Activated CD4-positive, CD25-positive, alpha-beta regulatory T cell (primary cell): Measurements from ENCODE around the gene GPR151.
A peak's percentile ranks its signal among the peaks of the same experiment; 100 is the strongest.
"Not testable (repeated sequence)": the region's sequence is repeated elsewhere in the genome, so short reads cannot be mapped to it uniquely, and the experiment has no call there.

Source experiments
- DNase-seq, 4 experiments: peaks; one replicate each; lab custom pipeline; 2025; lab: John Stamatoyannopoulos, UW

GPR151 gene

DNA sequence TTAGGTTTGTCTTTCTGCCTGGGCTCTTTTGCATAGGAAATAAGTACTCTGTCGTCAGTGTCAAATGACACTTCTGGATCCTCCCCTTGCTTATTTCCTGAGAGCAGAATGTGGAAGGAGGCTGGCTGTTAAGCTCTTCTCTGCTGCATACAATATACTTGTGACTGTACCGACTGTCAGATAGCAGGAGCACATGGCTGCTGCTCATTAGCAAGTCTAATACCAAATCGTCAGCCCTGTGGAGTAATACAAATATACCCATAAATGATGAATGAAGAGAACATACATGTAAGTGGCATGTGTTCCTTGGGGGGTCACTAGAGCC lies at the start of gene GPR151:
TSS of gene GPR151 (minus strand) at position 40 of the 325 bp plus-strand sequence. CDS start 77 bp downstream, outside the sequence.
- no peak for DNase-seq

DNA sequence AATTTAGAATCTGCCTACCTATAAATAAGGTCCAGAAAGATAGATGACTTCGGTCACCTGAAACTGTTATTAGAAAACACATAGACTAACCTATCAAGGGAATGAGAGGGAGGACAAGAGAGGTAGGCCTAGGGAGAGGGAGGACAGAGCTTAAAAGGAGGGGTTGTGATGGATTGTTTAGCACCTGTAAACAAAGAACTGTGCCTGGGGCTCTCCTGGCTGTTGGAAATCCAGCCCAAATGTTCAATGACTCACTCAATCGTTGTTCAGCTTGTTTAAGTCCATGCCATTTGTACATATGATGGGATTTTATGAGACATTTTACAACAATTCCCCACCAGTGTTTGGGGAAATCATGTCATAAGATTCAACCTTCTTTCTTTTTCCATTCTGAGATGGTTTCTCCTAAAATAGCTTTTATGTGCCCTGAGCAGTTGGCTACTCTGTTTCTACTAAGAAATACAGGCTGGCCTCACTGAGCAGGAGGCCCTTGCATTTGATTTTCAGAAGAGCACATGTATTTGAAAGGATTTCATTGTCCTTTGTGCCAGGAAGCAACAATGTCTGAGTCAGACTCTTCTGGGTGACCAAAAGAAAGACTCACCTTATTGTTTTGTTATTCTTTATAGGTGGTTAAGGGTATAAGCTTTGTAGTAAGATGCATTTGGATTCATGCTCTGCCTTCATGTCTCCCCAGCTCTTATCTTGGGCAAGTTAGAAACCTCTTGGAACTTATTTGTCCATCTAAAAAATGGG lies 48.2 kb upstream of the GPR151 start:
- no peak for DNase-seq

DNA sequence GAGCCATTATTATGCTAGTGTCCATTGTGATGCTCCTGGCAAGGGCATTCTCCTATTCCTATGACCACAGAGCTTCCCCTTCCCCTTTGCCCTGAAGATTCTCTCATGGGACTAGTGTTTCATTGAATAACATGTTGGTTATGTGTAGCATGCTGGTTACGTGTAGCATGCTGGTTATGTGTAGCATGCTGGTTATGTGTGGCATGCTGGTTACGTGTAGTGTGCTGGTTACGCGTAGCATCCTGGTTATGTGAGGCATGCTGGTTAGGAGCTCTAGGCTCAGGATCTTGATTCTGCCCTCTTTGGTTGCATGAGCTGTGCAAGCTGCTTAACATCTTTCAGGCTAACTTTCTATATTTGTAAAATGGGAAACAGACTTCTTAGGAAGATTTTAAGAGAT lies 46.5 kb upstream of the GPR151 start:
- no peak for DNase-seq

DNA sequence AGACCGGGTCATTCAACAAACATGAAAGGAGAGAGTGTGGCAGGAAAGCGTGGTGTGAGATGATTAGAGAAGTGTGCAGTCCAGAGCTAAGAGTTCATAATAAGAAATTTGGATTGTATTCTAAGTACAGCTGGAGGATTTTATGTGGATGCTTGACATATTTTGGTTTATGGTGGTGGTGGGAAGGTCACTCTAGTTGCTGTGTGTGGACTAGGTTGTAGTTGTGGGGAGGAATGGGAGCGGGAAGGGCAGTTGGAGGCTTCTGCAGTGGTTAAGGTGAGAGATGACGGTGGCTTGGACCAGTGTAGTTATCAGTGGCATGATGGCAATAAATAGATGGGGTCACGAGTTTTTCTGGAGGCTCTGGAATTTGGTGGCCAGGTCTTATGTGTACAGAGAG lies 45.7 kb upstream of the GPR151 start:
- no peak for DNase-seq

DNA sequence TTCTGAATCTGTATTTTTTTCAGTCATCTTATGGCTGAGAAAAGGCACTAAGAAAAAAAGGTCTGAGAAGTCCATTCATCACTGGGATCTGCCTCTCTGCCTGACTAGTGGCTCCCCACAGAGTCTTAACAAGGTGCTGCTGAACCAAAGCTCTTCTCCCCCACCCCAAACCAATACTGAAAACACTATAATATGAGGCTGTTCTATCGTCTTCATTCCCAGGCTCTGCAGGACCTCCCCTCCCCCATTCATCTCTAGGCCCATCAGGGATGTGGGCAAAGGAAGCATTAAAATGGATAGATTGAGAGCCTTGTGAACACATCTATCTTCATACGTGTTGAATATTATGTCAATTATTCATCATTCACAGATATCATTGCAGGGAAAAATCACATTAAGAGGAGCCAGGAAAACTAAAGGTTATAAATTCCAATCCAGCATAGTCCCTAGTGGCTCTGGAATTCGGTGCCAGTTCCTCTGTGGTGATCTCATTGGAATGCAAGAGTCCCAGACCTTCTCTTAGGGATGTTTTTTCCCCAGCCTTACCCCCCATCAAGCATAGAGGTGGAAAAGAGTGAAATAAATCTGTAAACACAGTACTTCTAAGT lies 44.3 kb upstream of the GPR151 start:
- DNase-seq = no peak

- not testable (repeated sequence) for DNase-seq
Measured at GRCh38 chr5:146556884-146557283, 40.9 kb upstream of the GPR151 start.

DNA sequence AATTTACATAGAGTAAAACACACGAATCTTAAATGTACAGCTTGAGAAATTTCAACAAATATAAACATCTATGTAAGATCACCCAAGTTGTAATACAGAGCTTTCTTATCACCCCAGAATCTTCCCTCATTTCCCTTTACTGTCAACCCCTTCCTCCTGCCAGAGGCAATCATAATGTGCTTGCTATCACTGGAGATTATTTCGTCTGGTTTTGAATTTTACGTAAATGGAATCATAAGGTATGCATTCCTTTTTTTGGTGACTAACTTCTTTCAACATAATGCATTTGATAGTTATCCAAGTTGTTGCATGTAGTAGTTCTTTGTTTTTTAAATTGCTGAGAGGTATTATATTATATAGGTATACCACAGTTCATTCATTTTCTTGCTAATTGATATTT lies 37.5 kb upstream of the GPR151 start:
- no peak for DNase-seq

- no peak for DNase-seq
Measured at GRCh38 chr5:146549615-146550014, 33.6 kb upstream of the GPR151 start.

- DNase-seq = no peak
Measured at GRCh38 chr5:146548781-146549449, 32.9 kb upstream of the GPR151 start.

- DNase-seq = no peak
Measured at GRCh38 chr5:146544232-146544631, 28.2 kb upstream of the GPR151 start.

DNA sequence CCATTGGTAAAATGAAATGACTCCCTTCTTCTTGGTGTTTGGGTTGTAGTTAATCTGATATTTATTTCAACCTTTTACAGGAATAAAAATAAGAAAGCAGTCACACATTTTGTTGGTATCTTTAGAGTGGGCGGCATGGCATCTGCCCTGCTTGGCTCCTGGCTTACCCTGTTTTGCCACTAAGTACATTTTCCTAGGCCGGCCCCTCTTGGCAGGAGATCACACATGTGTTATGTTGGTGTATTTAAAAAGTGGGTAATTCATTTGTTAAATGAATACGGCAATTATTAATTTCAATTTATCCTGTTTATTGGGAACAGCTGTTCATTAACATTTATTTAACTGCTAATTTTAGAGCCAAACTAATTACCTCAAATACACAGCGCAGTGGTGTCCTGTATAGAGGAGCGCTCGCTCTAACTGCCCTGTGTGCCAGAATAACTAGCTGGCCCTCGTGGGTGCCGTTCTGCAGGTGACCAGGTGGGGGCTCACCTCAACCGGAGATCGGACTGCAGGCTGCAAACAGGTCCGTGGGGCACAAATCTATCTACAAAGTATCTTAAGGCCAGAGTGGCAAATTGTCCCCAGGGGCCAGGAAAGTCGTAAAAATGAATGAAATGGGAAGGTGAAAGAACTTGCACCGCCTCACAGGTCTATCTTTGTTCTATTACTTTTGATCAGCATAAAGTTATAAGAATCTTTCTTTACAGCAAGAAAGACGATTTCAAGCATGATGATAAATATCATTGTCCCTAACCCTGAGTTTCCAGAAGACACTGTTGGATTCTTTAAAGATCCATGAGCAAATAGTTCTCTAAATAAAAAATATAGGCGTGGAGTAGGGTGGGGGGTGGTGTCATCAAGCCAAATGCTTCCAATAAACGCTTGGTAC lies 26.2 kb upstream of the GPR151 start:
- DNase-seq = peak; percentile 26 to 51 (median 36)

- DNase-seq = no peak
Measured at GRCh38 chr5:146540414-146540813, 24.4 kb upstream of the GPR151 start.

DNA sequence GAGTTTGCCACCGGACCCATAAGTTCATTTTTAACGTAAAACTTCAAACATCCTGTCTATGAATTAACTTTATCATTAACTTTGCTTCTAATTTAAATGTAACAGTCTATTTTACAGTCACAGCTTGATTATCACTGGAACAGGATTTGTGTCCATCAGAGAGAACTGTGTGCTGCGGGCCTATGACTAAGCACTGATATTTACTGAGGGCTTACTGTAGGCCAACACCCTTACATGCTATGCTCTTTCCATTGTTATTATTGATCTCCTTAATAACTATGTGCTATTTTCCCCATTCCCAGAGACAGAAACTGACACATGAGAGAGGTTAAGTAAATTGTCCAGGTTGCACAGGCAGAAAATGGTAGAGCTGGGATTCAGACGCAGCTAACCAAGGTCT lies 24.0 kb upstream of the GPR151 start:
- no peak for DNase-seq

- no peak for DNase-seq
Measured at GRCh38 chr5:146538432-146538831, 22.4 kb upstream of the GPR151 start.

DNA sequence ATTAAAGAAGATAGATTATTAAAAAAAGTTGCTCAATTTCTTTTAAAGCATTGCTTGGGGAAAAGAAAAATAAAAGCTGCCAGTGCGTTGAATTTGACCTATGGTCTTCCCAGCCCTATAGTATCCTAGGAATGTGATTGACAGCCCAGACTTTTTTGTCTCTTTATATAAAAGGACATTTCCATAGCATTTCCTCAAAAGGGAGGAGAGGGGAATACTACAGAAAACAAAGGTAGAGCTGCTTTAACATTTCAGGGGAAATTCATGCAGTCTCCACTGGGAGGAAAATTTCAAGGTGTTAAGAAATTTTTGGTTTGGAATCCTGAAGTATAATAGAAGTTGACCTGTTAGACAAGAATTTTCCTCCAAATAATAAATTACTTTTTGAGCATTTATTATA lies 17.9 kb upstream of the GPR151 start:
- no peak for DNase-seq

GRCh38 chr5:146533260-146533857 lies 17.4 kb upstream of the GPR151 start:
- DNase-seq = peak; percentile 34 to 63 (median 40)

DNA sequence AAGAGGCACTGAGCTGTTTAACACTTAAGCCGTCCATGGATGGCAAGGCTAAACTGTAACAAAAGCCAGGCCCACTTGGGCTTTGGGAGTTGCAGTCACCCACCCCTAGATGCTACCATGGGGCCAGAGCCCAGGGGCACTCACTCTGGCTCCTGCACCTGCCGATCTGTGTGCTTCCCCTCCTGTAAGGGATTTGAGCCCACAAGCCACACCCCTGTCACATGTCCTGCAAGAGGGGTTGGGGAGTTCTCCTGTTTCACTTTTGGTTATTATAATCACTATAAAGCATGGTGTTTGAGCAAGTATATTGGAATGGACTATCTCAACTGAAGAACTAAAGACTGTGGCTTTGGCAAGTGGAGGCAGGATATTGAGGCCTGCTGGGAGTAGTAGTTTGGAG lies 14.0 kb upstream of the GPR151 start:
- no peak for DNase-seq

DNA sequence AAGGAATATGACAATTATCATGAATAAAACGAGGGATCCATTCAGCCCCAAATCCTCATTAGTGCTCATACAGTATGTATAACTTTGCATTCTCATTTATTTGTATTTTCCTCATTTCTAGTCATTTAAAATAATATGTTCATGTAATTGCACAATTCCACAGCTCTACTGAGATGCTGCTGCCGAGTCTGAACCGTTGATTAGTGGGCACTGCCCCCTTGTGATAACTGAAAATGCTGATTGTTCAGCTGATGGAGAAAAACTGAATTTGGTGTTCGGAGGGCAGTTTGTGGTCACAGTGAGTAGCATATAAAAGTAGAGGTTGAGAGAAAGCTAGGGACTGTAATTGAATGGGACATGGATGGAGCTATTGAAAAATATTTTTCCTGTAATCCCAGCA lies 12.2 kb upstream of the GPR151 start:
- DNase-seq = no peak

DNA sequence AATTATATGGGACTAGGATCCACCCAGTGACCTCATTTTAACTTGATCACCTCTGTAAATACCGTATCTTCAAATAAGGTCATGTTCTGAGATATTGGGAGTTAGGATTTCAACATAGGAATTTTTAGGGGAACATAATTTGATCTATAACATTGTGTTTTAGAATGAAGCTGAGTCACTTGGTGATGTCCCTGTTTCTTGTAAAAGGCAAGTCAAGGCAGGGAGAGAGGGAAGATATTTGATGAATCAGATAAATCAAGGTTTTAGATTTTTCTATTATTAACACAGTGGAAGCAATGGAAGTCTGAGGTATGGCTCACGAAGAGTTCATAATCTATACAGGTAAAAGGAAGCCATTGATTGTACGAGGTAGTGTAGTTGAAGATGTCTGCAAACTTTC lies 11.8 kb upstream of the GPR151 start:
- DNase-seq = no peak

- no peak for DNase-seq
Measured at GRCh38 chr5:146523698-146524097, 7.7 kb upstream of the GPR151 start.

- no peak for DNase-seq
Measured at GRCh38 chr5:146521403-146522106, 5.6 kb upstream of the GPR151 start.
